HepG2 (cell line): ENCODE measurements around the gene VWA1. TPM values are rescaled to one million over a fixed set of nuclear protein-coding genes. Genes with fewer than 3 reads are reported as not detected.

Source experiments
- FOXK1 ChIP-seq: sonication (generic); formaldehyde crosslinking; IDR thresholded peaks from 2 replicates; pipeline ENCODE4 v1.4.0; 2020; ENCODE audit warnings: low read depth, missing genetic modification reagents, borderline replicate concordance
- GFI1 ChIP-seq: sonication (generic); formaldehyde crosslinking; IDR thresholded peaks from 2 replicates; pipeline ENCODE4 v1.5.0; 2020; ENCODE audit warnings: missing genetic modification reagents, mild to moderate bottlenecking, borderline replicate concordance
- HNRNPLL ChIP-seq: fragments of 200-400 bp; formaldehyde crosslinking; IDR thresholded peaks from 2 replicates; pipeline ENCODE4 v1.6.1; 2017; ENCODE audit warnings: mild to moderate bottlenecking, low read depth, low read length; ENCODE audit not compliant: poor library complexity, severe bottlenecking
- MEIS2 ChIP-seq: sonication (generic); formaldehyde crosslinking; IDR thresholded peaks from 2 replicates; pipeline ENCODE4 v1.9.0; 2021; ENCODE audit warnings: mild to moderate bottlenecking, missing genetic modification reagents
- NAIF1 ChIP-seq: sonication (generic); formaldehyde crosslinking; IDR thresholded peaks from 2 replicates; pipeline ENCODE4 v1.5.0; 2020; ENCODE audit warnings: mild to moderate bottlenecking, missing genetic modification reagents, borderline replicate concordance
- RARA ChIP-seq: IDR thresholded peaks from 2 replicates; pipeline ENCODE4 v1.6.1; 2016; ENCODE audit warnings: missing genetic modification reagents, missing compliant biosample characterization
- RBAK ChIP-seq: sonication (generic); formaldehyde crosslinking; IDR thresholded peaks from 2 replicates; pipeline ENCODE4 v1.5.1; 2020; ENCODE audit warnings: mild to moderate bottlenecking, missing genetic modification reagents
- SMAD9 ChIP-seq: sonication (generic); formaldehyde crosslinking; IDR thresholded peaks from 2 replicates; pipeline ENCODE4 v1.5.1; 2020; ENCODE audit warnings: mild to moderate bottlenecking, missing genetic modification reagents
- ZNF235 ChIP-seq: sonication (generic); formaldehyde crosslinking; IDR thresholded peaks from 2 replicates; pipeline ENCODE4 v1.8.1; 2023; ENCODE audit warnings: mild to moderate bottlenecking, missing genetic modification reagents, borderline replicate concordance
- ZNF350 ChIP-seq: sonication (generic); formaldehyde crosslinking; IDR thresholded peaks from 2 replicates; pipeline ENCODE4 v1.4.0; 2020; ENCODE audit warnings: mild to moderate bottlenecking, low read depth, missing genetic modification reagents, borderline replicate concordance
- ZNF550 ChIP-seq: sonication (generic); formaldehyde crosslinking; IDR thresholded peaks from 2 replicates; pipeline ENCODE4 v1.4.0; 2020; ENCODE audit warnings: mild to moderate bottlenecking, missing genetic modification reagents, borderline replicate concordance
- polyA plus RNA-seq, 8 experiments: library from polyadenylated mRNA; depleted of rRNA in 3 of 8; stranded (reverse) in 7 of 8; unstranded in 1 of 8; fragments of >200 nt; fragmentation: Illumina TruSeq in 4 of 8; extraction: Trizol in 4 of 8; gene quantifications; 2 replicates each; pipeline versions ENCODE4 v1.2.1 to v1.2.3, GENCODE V29; 2011 to 2016; ENCODE audit warnings: low read depth in 4 of 8, missing spikeins in 1 of 8, mixed read lengths in 1 of 8; ENCODE audit not compliant: insufficient read depth in 1 of 8
- total RNA-seq, 5 experiments: library from RNA; depleted of rRNA; stranded (reverse); fragments of >200 nt; fragmentation: Illumina TruSeq; extraction: Trizol; gene quantifications; 2 replicates each; pipeline ENCODE4 v1.2.3, GENCODE V29; 2016; ENCODE audit warnings: low read depth in 1 of 5
- TF ChIP-seq, protein P1 (sequence below): sonication (generic); formaldehyde crosslinking; IDR thresholded peaks from 2 replicates; pipeline ENCODE4 v1.8.1; 2022; ENCODE audit warnings: mild to moderate bottlenecking, missing genetic modification reagents
- TF ChIP-seq, protein P2 (sequence below), 2 experiments: sonication (generic) in 1 of 2; formaldehyde crosslinking in 1 of 2; IDR thresholded peaks; 2 replicates each; pipeline versions ENCODE4 v1.6.1 to v1.9.0; 2014 to 2022; ENCODE audit warnings: antibody characterized with exemption in 1 of 2, borderline replicate concordance in 1 of 2, inconsistent platforms in 1 of 2, low read depth in 1 of 2, missing genetic modification reagents in 1 of 2
- TF ChIP-seq, protein P3 (sequence below): sonication (generic); formaldehyde crosslinking; IDR thresholded peaks from 2 replicates; pipeline ENCODE4 v1.5.0; 2020; ENCODE audit warnings: mild to moderate bottlenecking, missing genetic modification reagents
- TF ChIP-seq, protein P4 (sequence below): conservative IDR thresholded peaks from 2 replicates; pipeline ENCODE4 v1.6.1; 2018; ENCODE audit warnings: missing genetic modification reagents

The VWA1 gene
- total and polyA plus RNA-seq, 2 of the 13 experiments (the other 11 are each of a cell fraction or from before 2014, with no cell fraction given) = 40.9 to 57.5 TPM

DNA sequence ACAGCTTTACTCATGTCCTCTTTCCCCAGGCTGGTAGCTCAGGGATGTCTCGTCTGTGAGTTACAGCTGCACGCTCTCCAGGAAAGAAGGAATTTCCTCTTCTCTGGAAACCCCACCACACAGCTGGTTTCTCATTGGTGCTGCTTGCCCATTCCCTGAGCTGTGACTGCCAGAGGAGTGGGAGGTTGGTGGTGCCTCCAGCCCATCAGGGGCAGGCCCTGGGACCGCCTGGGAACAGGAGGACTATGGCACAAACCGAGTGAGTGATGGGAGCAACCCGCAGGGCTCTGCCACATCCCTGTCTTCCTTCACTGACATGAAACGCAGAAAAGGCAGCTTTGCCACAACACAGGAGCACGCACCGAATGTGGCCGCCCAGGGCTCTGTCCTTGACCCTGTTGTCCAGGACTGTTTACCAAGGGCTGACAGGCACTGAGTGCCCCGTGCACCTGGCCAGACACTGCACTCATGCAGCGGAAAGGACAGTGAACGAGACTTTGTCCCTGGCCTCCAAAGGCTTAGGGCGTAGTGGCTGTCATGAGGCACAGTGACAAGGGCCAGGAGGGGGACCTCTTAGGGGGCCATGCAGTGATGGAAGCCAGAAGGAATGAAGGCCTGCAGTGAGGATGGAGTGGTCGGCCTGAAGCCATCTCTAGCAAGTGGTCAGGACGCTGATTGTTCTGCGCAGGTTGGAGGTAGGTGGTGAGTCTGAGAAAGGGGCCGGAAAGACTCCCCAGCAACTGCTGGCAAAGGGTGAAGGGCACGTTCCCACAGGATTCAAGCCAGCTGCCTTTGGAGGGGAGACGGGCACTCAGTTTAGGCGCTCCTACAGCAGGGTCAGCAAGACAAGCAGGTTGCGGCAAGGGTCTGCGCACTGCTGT is 34.7 kb upstream of the VWA1 start (continued):
- TF ChIP-seq, protein P1, sequence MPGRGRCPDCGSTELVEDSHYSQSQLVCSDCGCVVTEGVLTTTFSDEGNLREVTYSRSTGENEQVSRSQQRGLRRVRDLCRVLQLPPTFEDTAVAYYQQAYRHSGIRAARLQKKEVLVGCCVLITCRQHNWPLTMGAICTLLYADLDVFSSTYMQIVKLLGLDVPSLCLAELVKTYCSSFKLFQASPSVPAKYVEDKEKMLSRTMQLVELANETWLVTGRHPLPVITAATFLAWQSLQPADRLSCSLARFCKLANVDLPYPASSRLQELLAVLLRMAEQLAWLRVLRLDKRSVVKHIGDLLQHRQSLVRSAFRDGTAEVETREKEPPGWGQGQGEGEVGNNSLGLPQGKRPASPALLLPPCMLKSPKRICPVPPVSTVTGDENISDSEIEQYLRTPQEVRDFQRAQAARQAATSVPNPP (CRISPR knock-in tag) = peak; percentile 55; the same call in 1 of the 2 replicates
- TF ChIP-seq, protein P2, sequence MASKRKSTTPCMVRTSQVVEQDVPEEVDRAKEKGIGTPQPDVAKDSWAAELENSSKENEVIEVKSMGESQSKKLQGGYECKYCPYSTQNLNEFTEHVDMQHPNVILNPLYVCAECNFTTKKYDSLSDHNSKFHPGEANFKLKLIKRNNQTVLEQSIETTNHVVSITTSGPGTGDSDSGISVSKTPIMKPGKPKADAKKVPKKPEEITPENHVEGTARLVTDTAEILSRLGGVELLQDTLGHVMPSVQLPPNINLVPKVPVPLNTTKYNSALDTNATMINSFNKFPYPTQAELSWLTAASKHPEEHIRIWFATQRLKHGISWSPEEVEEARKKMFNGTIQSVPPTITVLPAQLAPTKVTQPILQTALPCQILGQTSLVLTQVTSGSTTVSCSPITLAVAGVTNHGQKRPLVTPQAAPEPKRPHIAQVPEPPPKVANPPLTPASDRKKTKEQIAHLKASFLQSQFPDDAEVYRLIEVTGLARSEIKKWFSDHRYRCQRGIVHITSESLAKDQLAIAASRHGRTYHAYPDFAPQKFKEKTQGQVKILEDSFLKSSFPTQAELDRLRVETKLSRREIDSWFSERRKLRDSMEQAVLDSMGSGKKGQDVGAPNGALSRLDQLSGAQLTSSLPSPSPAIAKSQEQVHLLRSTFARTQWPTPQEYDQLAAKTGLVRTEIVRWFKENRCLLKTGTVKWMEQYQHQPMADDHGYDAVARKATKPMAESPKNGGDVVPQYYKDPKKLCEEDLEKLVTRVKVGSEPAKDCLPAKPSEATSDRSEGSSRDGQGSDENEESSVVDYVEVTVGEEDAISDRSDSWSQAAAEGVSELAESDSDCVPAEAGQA (IDR thresholded peaks at IDR 0.05; ENCODE audit: low read depth) = peak; percentile 65; the same call in 1 of the 2 replicates
- TF ChIP-seq, protein P2 (CRISPR knock-in tag; IDR thresholded peaks at IDR 0.05; ENCODE audit: borderline replicate concordance) = no peak; the same call in 1 of the 2 replicates
- TF ChIP-seq RBAK (CRISPR knock-in tag) (0 out of 2 replicates have a peak, but pooled peaks have one; percentile 48), HNRNPLL (no peak), RARA (CRISPR knock-in tag) (peak; percentile 100), MEIS2 (CRISPR knock-in tag) (peak; percentile 100), ZNF550 (CRISPR knock-in tag) (no peak), GFI1 (CRISPR knock-in tag) (no peak; the same call in 1 of the 2 replicates), ZNF235 (peak; percentile 40; the same call in 1 of the 2 replicates), FOXK1 (CRISPR knock-in tag) (peak; percentile 97), NAIF1 (CRISPR knock-in tag) (no peak), ZNF350 (peak; percentile 94), SMAD9 (peak; percentile 84; the same call in 1 of the 2 replicates)
- TF ChIP-seq, protein P3, sequence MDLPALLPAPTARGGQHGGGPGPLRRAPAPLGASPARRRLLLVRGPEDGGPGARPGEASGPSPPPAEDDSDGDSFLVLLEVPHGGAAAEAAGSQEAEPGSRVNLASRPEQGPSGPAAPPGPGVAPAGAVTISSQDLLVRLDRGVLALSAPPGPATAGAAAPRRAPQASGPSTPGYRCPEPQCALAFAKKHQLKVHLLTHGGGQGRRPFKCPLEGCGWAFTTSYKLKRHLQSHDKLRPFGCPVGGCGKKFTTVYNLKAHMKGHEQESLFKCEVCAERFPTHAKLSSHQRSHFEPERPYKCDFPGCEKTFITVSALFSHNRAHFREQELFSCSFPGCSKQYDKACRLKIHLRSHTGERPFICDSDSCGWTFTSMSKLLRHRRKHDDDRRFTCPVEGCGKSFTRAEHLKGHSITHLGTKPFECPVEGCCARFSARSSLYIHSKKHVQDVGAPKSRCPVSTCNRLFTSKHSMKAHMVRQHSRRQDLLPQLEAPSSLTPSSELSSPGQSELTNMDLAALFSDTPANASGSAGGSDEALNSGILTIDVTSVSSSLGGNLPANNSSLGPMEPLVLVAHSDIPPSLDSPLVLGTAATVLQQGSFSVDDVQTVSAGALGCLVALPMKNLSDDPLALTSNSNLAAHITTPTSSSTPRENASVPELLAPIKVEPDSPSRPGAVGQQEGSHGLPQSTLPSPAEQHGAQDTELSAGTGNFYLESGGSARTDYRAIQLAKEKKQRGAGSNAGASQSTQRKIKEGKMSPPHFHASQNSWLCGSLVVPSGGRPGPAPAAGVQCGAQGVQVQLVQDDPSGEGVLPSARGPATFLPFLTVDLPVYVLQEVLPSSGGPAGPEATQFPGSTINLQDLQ (CRISPR knock-in tag) = no peak; the same call in 1 of the 2 replicates
- TF ChIP-seq, protein P4, sequence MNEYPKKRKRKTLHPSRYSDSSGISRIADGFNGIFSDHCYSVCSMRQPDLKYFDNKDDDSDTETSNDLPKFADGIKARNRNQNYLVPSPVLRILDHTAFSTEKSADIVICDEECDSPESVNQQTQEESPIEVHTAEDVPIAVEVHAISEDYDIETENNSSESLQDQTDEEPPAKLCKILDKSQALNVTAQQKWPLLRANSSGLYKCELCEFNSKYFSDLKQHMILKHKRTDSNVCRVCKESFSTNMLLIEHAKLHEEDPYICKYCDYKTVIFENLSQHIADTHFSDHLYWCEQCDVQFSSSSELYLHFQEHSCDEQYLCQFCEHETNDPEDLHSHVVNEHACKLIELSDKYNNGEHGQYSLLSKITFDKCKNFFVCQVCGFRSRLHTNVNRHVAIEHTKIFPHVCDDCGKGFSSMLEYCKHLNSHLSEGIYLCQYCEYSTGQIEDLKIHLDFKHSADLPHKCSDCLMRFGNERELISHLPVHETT = peak; percentile 87
